Nephron progenitor cell (in vitro differentiated cells): ENCODE measurements around the gene LCN9.

ENCODE experiments used
- DNase-seq: peaks from one replicate; pipeline ENCODE4 v3.0.0; 2021
- H3K27ac Mint-ChIP-seq: 2 replicates; pipeline ENCODE4 v1.8.0; 2021; ENCODE audit warnings: mild to moderate bottlenecking, moderate library complexity, mixed read lengths
- H3K27me3 Mint-ChIP-seq: 2 replicates; pipeline ENCODE4 v1.8.0; 2021; ENCODE audit warnings: mild to moderate bottlenecking, low read depth, mixed read lengths; ENCODE audit not compliant: poor library complexity
- H3K36me3 Mint-ChIP-seq: 2 replicates; pipeline ENCODE4 v1.8.0; 2021; ENCODE audit warnings: low read depth, mixed read lengths
- H3K4me1 Mint-ChIP-seq: 2 replicates; pipeline ENCODE4 v1.8.0; 2021; ENCODE audit warnings: mixed read lengths
- H3K4me3 Mint-ChIP-seq: 2 replicates; pipeline ENCODE4 v1.8.0; 2021; ENCODE audit warnings: mild to moderate bottlenecking, moderate library complexity, mixed read lengths
- H3K9me3 Mint-ChIP-seq: 2 replicates; pipeline ENCODE4 v1.8.0; 2021; ENCODE audit warnings: mild to moderate bottlenecking, moderate library complexity, mixed read lengths
- TF ChIP-seq, protein P1 (sequence below): fragments of 200-600 bp; sonication (generic); IDR thresholded peaks from 2 replicates; pipeline ENCODE4 v1.5.0; 2021; ENCODE audit warnings: antibody characterized with exemption

The LCN9 gene

DNA sequence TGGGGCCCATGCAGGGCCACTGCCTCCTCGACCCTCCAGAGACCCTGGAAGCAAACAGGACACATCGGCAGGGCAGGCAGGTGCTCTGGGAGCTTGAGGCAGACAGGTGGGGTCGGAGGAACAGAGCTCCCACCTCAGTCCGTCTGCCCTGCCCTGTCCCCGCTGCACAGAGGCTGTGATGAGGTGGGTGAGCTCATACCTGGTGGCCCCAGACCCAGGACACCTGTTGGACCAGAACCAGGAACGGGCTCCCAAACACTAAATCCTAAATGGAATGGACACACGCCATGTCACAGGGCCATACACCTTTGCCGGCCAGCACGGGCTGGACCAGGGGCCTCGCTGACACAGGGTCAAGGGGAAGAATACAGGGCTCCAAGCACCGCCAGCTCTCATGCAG lies 30.7 kb downstream of the LCN9 start:
- H3K27ac Mint-ChIP-seq, result no peak overlapping the region
- TF ChIP-seq, protein P1, sequence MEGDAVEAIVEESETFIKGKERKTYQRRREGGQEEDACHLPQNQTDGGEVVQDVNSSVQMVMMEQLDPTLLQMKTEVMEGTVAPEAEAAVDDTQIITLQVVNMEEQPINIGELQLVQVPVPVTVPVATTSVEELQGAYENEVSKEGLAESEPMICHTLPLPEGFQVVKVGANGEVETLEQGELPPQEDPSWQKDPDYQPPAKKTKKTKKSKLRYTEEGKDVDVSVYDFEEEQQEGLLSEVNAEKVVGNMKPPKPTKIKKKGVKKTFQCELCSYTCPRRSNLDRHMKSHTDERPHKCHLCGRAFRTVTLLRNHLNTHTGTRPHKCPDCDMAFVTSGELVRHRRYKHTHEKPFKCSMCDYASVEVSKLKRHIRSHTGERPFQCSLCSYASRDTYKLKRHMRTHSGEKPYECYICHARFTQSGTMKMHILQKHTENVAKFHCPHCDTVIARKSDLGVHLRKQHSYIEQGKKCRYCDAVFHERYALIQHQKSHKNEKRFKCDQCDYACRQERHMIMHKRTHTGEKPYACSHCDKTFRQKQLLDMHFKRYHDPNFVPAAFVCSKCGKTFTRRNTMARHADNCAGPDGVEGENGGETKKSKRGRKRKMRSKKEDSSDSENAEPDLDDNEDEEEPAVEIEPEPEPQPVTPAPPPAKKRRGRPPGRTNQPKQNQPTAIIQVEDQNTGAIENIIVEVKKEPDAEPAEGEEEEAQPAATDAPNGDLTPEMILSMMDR, result no peak
- no peak for DNase-seq

GRCh38 chr9:135694414-135694813 lies 31.3 kb downstream of the LCN9 start:
- TF ChIP-seq, protein P1, result no peak
- H3K4me1 Mint-ChIP-seq, result peaks cover 28% of the 10 kb centered on the region
- H3K4me3 Mint-ChIP-seq, result no peak overlapping the region
- DNase-seq, result no peak
- no peak overlapping the region for H3K27ac Mint-ChIP-seq
- H3K27me3 Mint-ChIP-seq, result peaks cover 31% of the 10 kb centered on the region
- no peaks in the 10 kb centered on the region for H3K9me3 Mint-ChIP-seq
- H3K36me3 Mint-ChIP-seq, result no peaks in the 10 kb centered on the region

More for the DNA sequence above, 30.7 kb downstream of the LCN9 start:
- H3K4me3 Mint-ChIP-seq, result no peak overlapping the region
- H3K36me3 Mint-ChIP-seq, result no peaks in the 10 kb centered on the region
- no peaks in the 10 kb centered on the region for H3K9me3 Mint-ChIP-seq
- peaks cover 28% of the 10 kb centered on the region for H3K4me1 Mint-ChIP-seq
- H3K27me3 Mint-ChIP-seq, result peaks cover 31% of the 10 kb centered on the region

DNA sequence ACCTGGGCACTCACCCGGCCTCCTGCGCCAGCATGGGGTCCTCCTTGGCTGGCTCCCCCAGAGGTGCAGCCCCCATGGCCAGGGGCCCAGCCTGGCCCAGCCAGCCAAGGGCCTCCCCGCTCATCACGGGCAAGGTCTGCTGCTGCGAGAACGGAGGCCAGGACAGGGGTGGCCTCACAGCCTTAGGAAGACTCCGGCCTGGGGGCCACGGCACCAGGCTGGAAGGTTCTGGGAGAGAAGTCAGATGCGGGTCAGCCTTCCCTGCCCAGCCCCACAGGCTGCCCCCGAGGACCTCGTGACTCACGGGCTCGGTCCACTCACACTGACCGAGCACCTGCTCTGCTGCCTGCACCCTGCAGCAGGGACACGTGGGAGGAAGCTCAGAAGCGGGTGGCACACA lies 31.9 kb downstream of the LCN9 start:
- H3K4me1 Mint-ChIP-seq, result peaks cover 28% of the 10 kb centered on the region
- H3K36me3 Mint-ChIP-seq, result no peaks in the 10 kb centered on the region
- H3K4me3 Mint-ChIP-seq, result no peak overlapping the region
- TF ChIP-seq, protein P1, result no peak
- H3K27me3 Mint-ChIP-seq, result peaks cover 34% of the 10 kb centered on the region
- DNase-seq, result no peak
- no peaks in the 10 kb centered on the region for H3K9me3 Mint-ChIP-seq
- H3K27ac Mint-ChIP-seq, result no peak overlapping the region

DNA sequence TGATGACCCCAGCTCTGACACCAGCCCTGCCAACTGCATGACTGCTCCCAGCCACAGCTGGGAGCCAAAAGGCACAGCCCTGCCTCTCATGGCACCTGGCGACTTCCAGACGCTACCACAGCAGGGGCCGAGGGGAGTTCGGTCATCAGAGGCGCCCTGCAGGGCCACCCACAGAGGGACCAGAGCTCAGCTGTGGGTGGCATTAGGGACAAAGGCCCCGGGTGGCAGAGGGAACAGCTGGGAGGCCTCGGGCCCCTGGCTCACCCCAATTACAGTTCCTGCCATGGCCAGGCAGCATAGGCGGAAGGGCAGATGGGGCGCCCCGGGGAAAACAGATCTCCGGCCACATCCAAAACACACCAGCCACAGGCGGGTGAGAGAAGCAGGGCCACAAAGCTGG lies 32.5 kb downstream of the LCN9 start:
- Mint-ChIP-seq H3K27ac (no peak overlapping the region), H3K4me1 (peaks cover 28% of the 10 kb centered on the region), H3K4me3 (no peak overlapping the region), H3K27me3 (peaks cover 35% of the 10 kb centered on the region), H3K36me3 (no peaks in the 10 kb centered on the region), H3K9me3 (no peaks in the 10 kb centered on the region)
- TF ChIP-seq, protein P1, result no peak
- DNase-seq, result no peak

GRCh38 chr9:135696446-135696845 lies 33.3 kb downstream of the LCN9 start:
- peaks cover 28% of the 10 kb centered on the region for H3K4me1 Mint-ChIP-seq
- H3K27ac Mint-ChIP-seq, result no peak overlapping the region
- H3K4me3 Mint-ChIP-seq, result no peak overlapping the region
- DNase-seq, result no peak
- H3K9me3 Mint-ChIP-seq, result no peaks in the 10 kb centered on the region
- TF ChIP-seq, protein P1, result no peak
- peaks cover 39% of the 10 kb centered on the region for H3K27me3 Mint-ChIP-seq
- no peaks in the 10 kb centered on the region for H3K36me3 Mint-ChIP-seq

DNA sequence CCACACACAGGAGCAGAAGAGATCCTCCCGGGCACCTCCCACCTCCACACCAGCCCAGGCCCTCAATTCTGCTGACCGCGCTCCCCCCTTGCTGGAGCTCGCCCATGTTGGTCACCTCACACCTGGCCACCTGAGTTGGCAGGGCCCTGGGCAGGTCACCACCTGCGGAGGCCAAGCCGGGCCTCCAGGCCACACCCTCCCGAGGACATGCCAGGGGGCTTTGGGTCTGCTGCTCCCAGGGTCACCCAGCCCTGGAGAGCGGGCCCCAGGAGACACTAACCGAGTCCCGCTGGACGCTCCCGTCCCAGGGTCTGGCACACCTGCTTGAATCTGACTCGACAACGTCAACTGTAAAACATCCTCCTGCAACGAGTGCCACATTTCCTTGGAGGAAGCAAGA lies 34.1 kb downstream of the LCN9 start:
- Mint-ChIP-seq H3K27ac (no peak overlapping the region), H3K9me3 (no peaks in the 10 kb centered on the region), H3K36me3 (no peaks in the 10 kb centered on the region), H3K27me3 (peaks cover 33% of the 10 kb centered on the region), H3K4me3 (no peak overlapping the region), H3K4me1 (peaks cover 22% of the 10 kb centered on the region)
- no peak for DNase-seq
- TF ChIP-seq, protein P1, result no peak
